ENCODE data around the gene SMKR1.

The SMKR1 gene

DNA sequence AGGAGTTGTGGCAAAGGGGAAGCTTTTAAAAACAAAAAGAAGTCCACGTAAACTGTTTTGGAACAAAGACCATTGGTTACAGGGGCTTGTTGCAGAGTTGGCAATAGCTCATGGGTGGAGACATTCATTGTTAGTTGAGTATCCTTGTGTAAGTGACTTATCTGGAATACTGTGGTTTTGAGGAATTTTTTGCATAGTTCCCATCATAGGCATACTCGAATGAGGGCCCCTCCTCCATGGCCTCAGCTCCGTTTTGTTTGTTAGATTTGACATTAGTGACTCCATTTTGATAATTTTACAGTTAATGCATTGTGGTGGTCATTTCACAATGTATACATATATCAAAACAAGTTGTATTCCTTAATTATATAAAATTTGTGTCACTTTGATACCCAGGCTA is 12.8 kb upstream of the SMKR1 start:
- Histone ChIP-seq H3K9me3 (ENCODE audit: insufficient read depth, low read depth, low read length) (no peaks in the 10 kb centered on the region), H3K27ac (ENCODE audit: low read length) (no peak overlapping the region), H3K36me3 (ENCODE audit: insufficient read depth, low read depth, low read length) (peaks cover 11% of the 10 kb centered on the region; the same call in 1 of the 2 replicates)

DNA sequence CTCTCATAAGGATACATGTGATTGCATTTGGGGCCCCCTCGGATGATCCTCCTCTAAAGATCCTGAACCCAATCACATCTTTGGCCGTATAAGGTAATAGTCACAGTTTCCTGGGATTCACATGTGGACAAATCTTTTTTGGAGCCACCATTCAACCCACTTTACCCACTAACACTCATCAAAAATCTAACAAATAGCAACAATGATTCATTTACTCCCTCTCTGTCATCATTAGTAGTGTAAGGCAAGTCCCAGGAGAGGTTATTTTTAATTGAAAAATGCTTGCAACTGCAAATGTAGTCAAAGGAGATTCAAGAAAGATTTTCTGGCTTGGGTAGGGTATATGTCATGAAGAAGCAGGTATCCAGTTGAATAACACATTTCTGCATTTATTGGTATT is 9.9 kb upstream of the SMKR1 start:
- no peak overlapping the region for H3K4me3 ChIP-seq (ENCODE audit: low read length)
- H3K9me3 ChIP-seq (ENCODE audit: insufficient read depth, low read depth, low read length): no peaks in the 10 kb centered on the region
- H3K36me3 ChIP-seq (ENCODE audit: insufficient read depth, low read depth, low read length): peaks cover under 1% of the 10 kb centered on the region; the same call in 1 of the 2 replicates
- no peaks in the 10 kb centered on the region for H3K27me3 ChIP-seq (ENCODE audit: insufficient read depth, low read length)
- no peaks in the 10 kb centered on the region for H3K4me1 ChIP-seq (ENCODE audit: insufficient read depth, low read length)
- no peak overlapping the region for H3K27ac ChIP-seq (ENCODE audit: low read length)
- no peak overlapping the region for H3K9ac ChIP-seq (ENCODE audit: low read depth, low read length)

More for the DNA sequence above, 12.8 kb upstream of the SMKR1 start:
- H3K9ac ChIP-seq (ENCODE audit: low read depth, low read length): no peak overlapping the region
- H3K4me1 ChIP-seq (ENCODE audit: insufficient read depth, low read length): no peaks in the 10 kb centered on the region
- H3K27me3 ChIP-seq (ENCODE audit: insufficient read depth, low read length): no peaks in the 10 kb centered on the region
- no peak overlapping the region for H3K4me3 ChIP-seq (ENCODE audit: low read length)

DNA sequence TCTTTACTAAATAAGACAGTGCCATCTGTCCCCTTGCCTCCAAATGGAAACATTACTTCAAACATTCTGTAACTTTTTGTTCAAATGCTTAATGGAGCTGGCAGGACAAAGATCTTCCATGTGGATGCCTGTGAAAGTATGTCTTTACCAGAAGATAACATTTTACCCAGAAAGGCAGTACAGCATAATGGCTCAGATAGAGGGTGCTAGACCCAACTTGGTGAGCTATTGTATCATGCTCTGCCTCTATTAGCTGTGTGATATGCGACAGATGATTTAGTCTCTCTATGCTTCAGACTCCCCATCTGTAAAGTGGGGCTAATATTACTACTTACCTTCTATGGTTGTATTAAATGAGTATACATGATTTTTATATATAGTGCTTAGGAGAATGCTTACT is 8.8 kb upstream of the SMKR1 start:
- no peaks in the 10 kb centered on the region for H3K9me3 ChIP-seq (ENCODE audit: insufficient read depth, low read depth, low read length)
- H3K27ac ChIP-seq (ENCODE audit: low read length): no peak overlapping the region
- H3K4me1 ChIP-seq (ENCODE audit: insufficient read depth, low read length): no peaks in the 10 kb centered on the region
- no peak overlapping the region for H3K9ac ChIP-seq (ENCODE audit: low read depth, low read length)
- H3K27me3 ChIP-seq (ENCODE audit: insufficient read depth, low read length): no peaks in the 10 kb centered on the region
- H3K4me3 ChIP-seq (ENCODE audit: low read length): no peak overlapping the region
- no peaks in the 10 kb centered on the region for H3K36me3 ChIP-seq (ENCODE audit: insufficient read depth, low read depth, low read length)

DNA sequence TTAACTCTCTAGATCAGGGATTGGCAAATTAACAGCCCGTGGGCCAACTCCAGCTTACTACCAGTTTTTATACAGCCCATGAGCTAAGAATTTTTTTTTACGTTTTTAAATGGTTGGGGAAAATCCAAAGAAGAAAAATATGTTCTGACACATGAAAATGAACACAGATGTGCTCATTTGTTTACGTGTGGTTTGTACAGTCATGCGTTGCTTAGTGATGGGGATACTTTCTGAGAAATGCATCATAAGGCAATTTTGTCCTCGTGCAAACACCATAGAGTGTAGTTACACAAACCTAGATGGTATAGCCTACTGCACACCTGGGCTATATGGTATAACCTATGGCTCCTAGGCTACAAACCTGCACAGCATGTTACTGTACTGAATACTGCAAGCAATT is 8.3 kb upstream of the SMKR1 start:
- no peaks in the 10 kb centered on the region for H3K9me3 ChIP-seq (ENCODE audit: insufficient read depth, low read depth, low read length)
- no peak overlapping the region for H3K9ac ChIP-seq (ENCODE audit: low read depth, low read length)
- H3K4me3 ChIP-seq (ENCODE audit: low read length): no peak overlapping the region
- H3K36me3 ChIP-seq (ENCODE audit: insufficient read depth, low read depth, low read length): no peaks in the 10 kb centered on the region
- H3K4me1 ChIP-seq (ENCODE audit: insufficient read depth, low read length): no peaks in the 10 kb centered on the region
- H3K27me3 ChIP-seq (ENCODE audit: insufficient read depth, low read length): no peaks in the 10 kb centered on the region
- H3K27ac ChIP-seq (ENCODE audit: low read length): no peak overlapping the region

DNA sequence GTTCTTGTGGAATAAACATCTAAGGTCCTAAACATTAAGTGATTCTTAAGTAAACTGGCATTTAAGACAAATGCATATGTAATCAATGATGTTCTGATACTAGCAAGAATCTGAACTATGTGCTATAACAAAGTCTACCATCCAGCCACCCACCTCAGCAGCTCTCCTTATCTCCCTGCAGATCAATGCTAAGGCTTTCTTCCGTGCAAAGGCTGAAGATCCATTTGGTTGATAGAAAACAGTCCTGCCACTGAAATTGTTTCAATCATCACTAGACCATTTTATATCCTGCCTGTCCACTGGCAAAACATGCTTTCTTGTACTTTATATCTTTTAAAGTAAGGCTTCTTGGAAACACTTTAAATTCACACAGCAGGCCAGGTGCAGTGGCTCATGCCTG is 6.3 kb upstream of the SMKR1 start:
- H3K27ac ChIP-seq (ENCODE audit: low read length): no peak overlapping the region
- no peak overlapping the region for H3K4me3 ChIP-seq (ENCODE audit: low read length)
- H3K27me3 ChIP-seq (ENCODE audit: insufficient read depth, low read length): peaks cover 5% of the 10 kb centered on the region
- no peaks in the 10 kb centered on the region for H3K9me3 ChIP-seq (ENCODE audit: insufficient read depth, low read depth, low read length)
- H3K4me1 ChIP-seq (ENCODE audit: insufficient read depth, low read length): no peaks in the 10 kb centered on the region
- no peak overlapping the region for H3K9ac ChIP-seq (ENCODE audit: low read depth, low read length)
- H3K36me3 ChIP-seq (ENCODE audit: insufficient read depth, low read depth, low read length): no peaks in the 10 kb centered on the region

DNA sequence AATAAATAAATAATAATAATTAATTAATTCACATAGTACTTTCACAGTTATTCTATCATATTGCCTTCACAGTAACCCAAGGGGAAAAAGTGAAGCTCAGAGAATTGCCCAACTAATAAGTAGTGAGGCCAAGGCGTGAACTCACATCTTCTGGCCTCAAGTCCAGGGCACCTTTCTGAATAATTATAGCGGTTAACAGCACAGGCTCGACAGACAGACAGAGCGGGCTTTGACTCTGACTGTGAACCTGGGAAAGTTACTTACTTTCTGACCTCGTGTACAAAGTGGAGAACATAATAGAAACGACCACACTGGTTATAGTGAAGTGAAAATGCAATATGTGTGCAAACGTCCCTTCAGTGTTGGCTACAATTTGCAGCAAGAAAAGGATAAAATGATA is 5.7 kb upstream of the SMKR1 start:
- H3K9ac ChIP-seq (ENCODE audit: low read depth, low read length): no peak overlapping the region
- H3K36me3 ChIP-seq (ENCODE audit: insufficient read depth, low read depth, low read length): no peaks in the 10 kb centered on the region
- peaks cover 11% of the 10 kb centered on the region for H3K27me3 ChIP-seq (ENCODE audit: insufficient read depth, low read length)
- no peaks in the 10 kb centered on the region for H3K4me1 ChIP-seq (ENCODE audit: insufficient read depth, low read length)
- H3K27ac ChIP-seq (ENCODE audit: low read length): no peak overlapping the region
- H3K4me3 ChIP-seq (ENCODE audit: low read length): no peak overlapping the region
- no peaks in the 10 kb centered on the region for H3K9me3 ChIP-seq (ENCODE audit: insufficient read depth, low read depth, low read length)

DNA sequence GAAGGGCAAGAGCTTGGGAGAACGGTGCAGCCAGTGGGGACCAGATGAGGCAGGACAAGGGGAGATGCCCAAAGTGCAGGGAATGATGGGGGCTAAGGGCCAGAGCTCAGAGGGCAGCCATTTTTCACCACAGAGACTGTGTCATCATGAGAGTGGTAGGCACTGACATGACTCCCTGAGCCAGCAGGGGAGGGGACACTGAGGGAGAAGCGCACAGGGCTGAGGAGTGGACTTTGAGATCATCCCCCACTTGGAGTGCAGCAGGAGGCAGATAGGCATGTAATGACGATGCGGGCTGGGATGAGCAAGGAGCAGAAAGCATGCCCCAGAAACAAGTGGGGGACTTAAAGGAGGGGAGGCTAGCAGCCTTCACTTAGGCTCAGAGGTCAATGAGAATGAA is 5.2 kb upstream of the SMKR1 start:
- H3K27me3 ChIP-seq (ENCODE audit: insufficient read depth, low read length): peaks cover 15% of the 10 kb centered on the region
- H3K9ac ChIP-seq (ENCODE audit: low read depth, low read length): no peak overlapping the region
- no peaks in the 10 kb centered on the region for H3K9me3 ChIP-seq (ENCODE audit: insufficient read depth, low read depth, low read length)
- H3K4me3 ChIP-seq (ENCODE audit: low read length): no peak overlapping the region
- no peaks in the 10 kb centered on the region for H3K36me3 ChIP-seq (ENCODE audit: insufficient read depth, low read depth, low read length)
- H3K27ac ChIP-seq (ENCODE audit: low read length): no peak overlapping the region
- H3K4me1 ChIP-seq (ENCODE audit: insufficient read depth, low read length): no peaks in the 10 kb centered on the region

DNA sequence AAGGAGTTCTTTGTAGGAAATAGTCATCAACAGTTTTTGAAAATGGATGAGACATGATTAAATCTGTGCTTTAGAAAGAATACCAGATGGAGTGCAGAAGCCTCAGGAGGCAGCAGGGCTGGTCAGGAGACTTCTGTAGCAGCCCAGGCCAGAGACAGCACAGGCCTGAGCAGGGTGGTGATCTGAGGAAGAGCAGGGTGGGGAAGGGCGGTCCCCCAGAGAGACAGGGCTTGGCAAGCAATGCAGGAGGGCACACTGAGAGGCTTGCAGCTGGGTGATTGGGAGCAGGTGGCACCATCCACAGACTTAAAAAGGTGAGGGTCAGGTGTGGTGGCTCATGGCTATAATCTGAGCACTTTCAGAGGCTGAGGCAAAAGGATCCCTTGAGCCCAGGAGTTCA is 4.3 kb upstream of the SMKR1 start:
- no peaks in the 10 kb centered on the region for H3K36me3 ChIP-seq (ENCODE audit: insufficient read depth, low read depth, low read length)
- no peaks in the 10 kb centered on the region for H3K9me3 ChIP-seq (ENCODE audit: insufficient read depth, low read depth, low read length)
- H3K9ac ChIP-seq (ENCODE audit: low read depth, low read length): no peak overlapping the region
- peaks cover 23% of the 10 kb centered on the region for H3K27me3 ChIP-seq (ENCODE audit: insufficient read depth, low read length)
- no peaks in the 10 kb centered on the region; the same call in 1 of the 2 replicates for H3K4me1 ChIP-seq (ENCODE audit: insufficient read depth, low read length)
- no peak overlapping the region for H3K4me3 ChIP-seq (ENCODE audit: low read length)
- no peak overlapping the region for H3K27ac ChIP-seq (ENCODE audit: low read length)

DNA sequence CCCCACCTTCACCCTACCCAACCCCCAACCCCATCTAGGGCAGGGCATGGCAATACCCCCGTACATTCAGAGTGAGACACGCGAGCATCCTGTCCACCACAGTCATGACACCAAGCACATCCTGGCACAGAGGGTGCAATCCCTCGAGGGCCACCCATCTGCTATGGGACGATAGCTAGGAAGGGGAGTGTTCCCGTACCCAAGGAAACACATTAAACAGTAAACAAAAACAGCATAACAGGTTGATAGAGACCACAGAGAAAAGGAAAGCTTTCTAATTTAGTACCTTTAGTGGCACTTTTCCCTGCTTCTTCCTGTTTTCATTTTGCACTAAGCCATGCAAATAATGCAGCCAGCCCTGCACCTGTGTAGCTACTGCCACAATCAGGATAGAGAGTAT is 2.3 kb upstream of the SMKR1 start:
- Histone ChIP-seq H3K9me3 (ENCODE audit: insufficient read depth, low read depth, low read length) (no peaks in the 10 kb centered on the region), H3K4me3 (ENCODE audit: low read length) (no peak overlapping the region), H3K27ac (ENCODE audit: low read length) (no peak overlapping the region), H3K27me3 (ENCODE audit: insufficient read depth, low read length) (peaks cover 37% of the 10 kb centered on the region), H3K9ac (ENCODE audit: low read depth, low read length) (no peak overlapping the region), H3K36me3 (ENCODE audit: insufficient read depth, low read depth, low read length) (no peaks in the 10 kb centered on the region), H3K4me1 (ENCODE audit: insufficient read depth, low read length) (no peaks in the 10 kb centered on the region; the same call in 1 of the 2 replicates)

DNA sequence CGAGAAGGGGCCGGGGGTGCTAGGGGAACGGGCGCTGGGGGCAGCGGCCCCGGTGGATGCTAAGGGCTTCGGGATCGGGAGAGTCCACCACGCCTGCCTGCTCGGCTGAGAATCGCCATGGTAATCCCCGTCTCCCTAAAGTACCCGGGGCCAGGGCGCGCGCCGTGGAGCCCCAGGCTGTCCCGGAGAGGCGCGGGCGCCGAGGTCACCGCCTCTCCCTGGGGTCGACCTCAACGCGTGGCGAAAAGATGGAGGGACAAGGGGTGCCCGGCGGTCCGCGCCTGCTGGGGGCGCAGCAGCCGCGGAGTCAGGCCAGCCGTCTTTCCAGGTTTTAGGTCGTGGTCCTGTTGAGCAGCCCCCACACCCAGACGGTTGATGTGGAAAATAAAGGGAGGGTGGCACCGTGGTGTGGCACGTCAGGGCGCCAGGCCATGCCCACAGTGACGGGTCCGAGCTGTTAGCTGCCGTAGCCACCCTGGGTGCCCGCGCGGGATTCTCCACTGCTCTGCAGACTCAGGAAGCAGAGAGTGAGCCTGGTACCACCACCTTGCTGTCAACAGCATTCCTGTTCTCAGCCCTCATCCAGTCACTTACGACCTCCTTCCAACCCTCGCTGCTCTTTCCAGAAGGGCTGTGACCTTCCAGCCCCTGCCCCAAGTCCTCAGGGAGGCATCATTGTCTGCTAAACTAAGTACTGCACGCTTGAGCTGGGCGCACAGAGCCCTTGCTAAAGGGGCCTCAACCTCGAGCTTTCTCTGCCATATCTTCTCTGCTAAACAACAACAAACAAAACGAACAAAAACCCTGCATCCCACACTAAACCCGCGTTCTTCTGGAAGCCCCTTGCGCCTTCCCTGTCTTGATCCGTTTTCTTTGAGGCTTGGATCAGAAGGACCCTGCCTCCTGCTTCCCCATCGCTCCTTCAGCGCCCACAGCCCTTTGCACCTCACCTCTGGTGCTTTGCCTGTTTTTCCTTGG is 666 bp downstream of the SMKR1 start:
- H3K36me3 ChIP-seq (ENCODE audit: insufficient read depth, low read depth, low read length): no peaks in the 10 kb centered on the region
- no peak overlapping the region for H3K9ac ChIP-seq (ENCODE audit: low read depth, low read length)

DNA sequence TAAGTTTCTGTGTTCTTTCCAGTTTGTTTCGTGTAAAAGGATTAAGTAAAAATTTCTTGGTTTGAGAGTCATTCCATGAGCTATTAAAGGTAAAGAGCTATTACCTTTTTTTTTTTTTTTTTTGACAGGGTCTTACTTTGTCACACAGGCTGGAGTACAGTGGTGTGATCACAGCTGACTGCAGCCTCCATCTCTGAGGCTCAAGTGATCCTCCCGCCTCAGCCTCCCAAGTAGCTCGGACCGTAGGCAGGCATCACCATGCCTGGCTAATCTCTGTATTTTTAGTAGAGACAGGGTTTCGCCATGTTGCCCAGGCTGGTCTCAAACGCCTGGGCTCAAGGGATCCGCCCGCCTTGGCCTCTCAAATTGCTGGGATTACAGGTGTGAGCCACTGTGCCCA is 1.4 kb downstream of the SMKR1 start:
- Histone ChIP-seq H3K9me3 (ENCODE audit: insufficient read depth, low read depth, low read length) (no peaks in the 10 kb centered on the region), H3K4me1 (ENCODE audit: insufficient read depth, low read length) (no peaks in the 10 kb centered on the region; the same call in 1 of the 2 replicates), H3K9ac (ENCODE audit: low read depth, low read length) (no peak overlapping the region), H3K27me3 (ENCODE audit: insufficient read depth, low read length) (peaks cover 37% of the 10 kb centered on the region), H3K36me3 (ENCODE audit: insufficient read depth, low read depth, low read length) (no peaks in the 10 kb centered on the region), H3K27ac (ENCODE audit: low read length) (no peak overlapping the region), H3K4me3 (ENCODE audit: low read length) (no peak overlapping the region)

More for the DNA sequence above, 666 bp downstream of the SMKR1 start:
- H3K27me3 ChIP-seq (ENCODE audit: insufficient read depth, low read length): peaks cover 37% of the 10 kb centered on the region
- no peaks in the 10 kb centered on the region for H3K9me3 ChIP-seq (ENCODE audit: insufficient read depth, low read depth, low read length)
- no peak overlapping the region for H3K27ac ChIP-seq (ENCODE audit: low read length)
- no peaks in the 10 kb centered on the region; the same call in 1 of the 2 replicates for H3K4me1 ChIP-seq (ENCODE audit: insufficient read depth, low read length)
- H3K4me3 ChIP-seq (ENCODE audit: low read length): peak overlapping the region; percentile 70

DNA sequence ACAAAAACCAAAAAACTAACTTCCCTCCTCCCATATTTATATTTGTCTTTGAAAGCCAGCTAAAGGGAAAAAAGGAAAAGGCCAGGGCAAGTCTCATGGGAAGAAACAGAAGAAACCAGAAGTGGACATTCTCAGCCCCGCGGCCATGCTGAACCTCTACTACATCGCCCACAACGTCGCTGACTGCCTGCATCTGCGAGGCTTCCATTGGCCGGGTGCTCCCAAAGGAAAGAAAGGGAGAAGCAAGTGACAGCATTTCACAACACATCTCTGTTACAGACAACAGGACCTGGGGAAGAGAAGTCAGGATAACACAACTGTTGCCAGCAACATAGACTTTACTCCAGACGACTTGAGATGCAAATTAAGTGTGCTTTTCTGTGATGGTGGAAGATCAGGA is 9.9 kb downstream of the SMKR1 start:
- no peak overlapping the region for H3K27ac ChIP-seq (ENCODE audit: low read length)
- H3K27me3 ChIP-seq (ENCODE audit: insufficient read depth, low read length): no peaks in the 10 kb centered on the region
- H3K4me1 ChIP-seq (ENCODE audit: insufficient read depth, low read length): peaks cover 10% of the 10 kb centered on the region
- no peak overlapping the region for H3K9ac ChIP-seq (ENCODE audit: low read depth, low read length)
- H3K4me3 ChIP-seq (ENCODE audit: low read length): no peak overlapping the region
- H3K9me3 ChIP-seq (ENCODE audit: insufficient read depth, low read depth, low read length): no peaks in the 10 kb centered on the region
- H3K36me3 ChIP-seq (ENCODE audit: insufficient read depth, low read depth, low read length): no peaks in the 10 kb centered on the region
